ENCODE data around the gene KNL1. TPM values are rescaled to one million over a fixed set of nuclear protein-coding genes. Genes with fewer than 3 reads are reported as not detected.

The KNL1 gene
- total and polyA plus RNA-seq, 2 donors (not counting 1 experiment from before 2014, with no cell fraction given): 3.9 to 5.0 TPM

DNA sequence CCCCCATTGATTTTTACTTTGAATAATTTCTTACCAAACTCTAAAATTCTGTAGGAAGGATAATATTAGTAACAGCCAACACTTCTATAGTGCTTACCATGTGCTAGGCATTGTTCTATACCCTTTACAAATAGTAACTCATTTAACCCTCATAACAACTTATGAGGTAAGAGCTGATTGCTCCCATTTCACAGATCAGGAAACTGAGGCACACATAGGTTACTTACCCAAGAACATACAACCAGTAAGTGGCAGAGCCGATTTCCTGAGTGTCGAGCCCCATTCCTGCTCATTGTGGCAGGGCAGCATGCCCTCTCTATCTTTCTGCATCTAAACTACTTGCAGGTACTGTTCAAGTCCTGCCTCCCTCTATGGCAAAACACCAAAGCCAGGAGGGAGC is 38.2 kb upstream of the KNL1 start:
- H3K36me3 ChIP-seq (ENCODE audit: control insufficient read depth, insufficient read depth, low read length): peaks cover 3% of the 10 kb centered on the region
- no peak overlapping the region for H3K4me2 ChIP-seq (ENCODE audit: extremely low read depth, insufficient read depth, low read length)
- H3K4me1 ChIP-seq (ENCODE audit: control insufficient read depth, extremely low read depth, insufficient read depth, low read length): no peaks in the 10 kb centered on the region
- H3K27me3 ChIP-seq (ENCODE audit: control insufficient read depth, insufficient read depth, low read length): no peaks in the 10 kb centered on the region
- no peak overlapping the region for H3K27ac ChIP-seq (ENCODE audit: insufficient read depth, low read length)
- no peak overlapping the region for H3K9ac ChIP-seq (ENCODE audit: insufficient read depth, low read length)
- H3K79me2 ChIP-seq (ENCODE audit: control insufficient read depth, insufficient read depth, low read length): no peaks in the 10 kb centered on the region
- DNase-seq (ENCODE audit: low read depth in 2 of 2): no peak
- no peak overlapping the region for H2AFZ ChIP-seq (ENCODE audit: low read length)
- no peaks in the 10 kb centered on the region for H3K9me3 ChIP-seq (ENCODE audit: control insufficient read depth, insufficient read depth, low read depth, low read length)
- TF ChIP-seq EZH2 (IDR thresholded peaks at IDR 0.05; ENCODE audit: low read length, missing control alignments) (no peak), CTCF (conservative IDR thresholded peaks at IDR 0.05 in 1 of 2, IDR thresholded peaks at IDR 0.05 in 1 of 2; ENCODE audit: low read depth in 1 of 2, low read length in 2 of 2) (no peak)
- H4K20me1 ChIP-seq (ENCODE audit: control insufficient read depth, extremely low read depth, insufficient read depth, low read length): no peaks in the 10 kb centered on the region
- no peak overlapping the region for H3K4me3 ChIP-seq (replicated peaks in 1 of 4; ENCODE audit: control extremely low read depth in 1 of 4, insufficient read depth in 1 of 4, low read depth in 3 of 4, low read length in 4 of 4)

DNA sequence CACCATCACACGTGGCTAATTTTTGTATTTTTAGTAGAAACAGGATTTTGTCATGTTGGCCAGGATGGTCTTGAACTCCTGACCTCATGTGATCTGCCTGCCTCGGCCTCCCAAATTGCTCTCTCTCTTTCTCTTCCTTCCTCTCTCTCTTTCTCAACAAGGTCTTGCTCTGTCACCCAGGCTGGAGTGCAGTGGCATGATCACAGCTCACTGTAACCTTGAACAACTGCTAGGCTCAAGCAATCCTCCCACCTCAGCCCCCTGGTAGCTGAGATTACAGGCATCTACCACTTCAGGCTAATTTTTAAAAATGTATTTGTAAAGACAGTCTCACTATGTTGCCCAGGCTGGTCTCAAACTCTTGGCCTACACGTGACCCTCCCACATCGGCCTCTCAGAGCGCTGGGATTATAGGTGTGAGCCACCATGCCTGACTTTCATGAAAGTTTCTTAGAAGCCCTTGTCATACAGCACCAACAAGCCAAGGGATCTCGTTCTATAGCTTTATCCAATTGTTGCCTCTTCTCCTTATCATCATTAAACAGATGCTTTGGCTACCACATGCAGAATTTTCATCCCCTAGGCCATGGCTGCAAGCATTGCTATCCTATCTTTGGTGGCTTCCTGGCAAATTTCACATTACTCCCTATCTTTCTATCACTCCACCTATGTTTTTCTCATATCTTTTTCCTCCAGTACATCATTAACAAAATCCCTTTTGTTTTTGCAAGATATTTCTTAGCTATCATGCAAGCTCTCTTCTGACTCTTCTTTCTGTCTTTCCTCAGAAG is 34.9 kb upstream of the KNL1 start:
- H3K79me2 ChIP-seq (ENCODE audit: control insufficient read depth, insufficient read depth, low read length): peaks cover 2% of the 10 kb centered on the region
- H3K27me3 ChIP-seq (ENCODE audit: control insufficient read depth, insufficient read depth, low read length): no peaks in the 10 kb centered on the region
- peaks cover 3% of the 10 kb centered on the region for H3K36me3 ChIP-seq (ENCODE audit: control insufficient read depth, insufficient read depth, low read length)
- H3K4me2 ChIP-seq (ENCODE audit: extremely low read depth, insufficient read depth, low read length): no peak overlapping the region
- no peak overlapping the region for H3K27ac ChIP-seq (ENCODE audit: insufficient read depth, low read length)
- DNase-seq (ENCODE audit: low read depth in 2 of 2): no peak
- no peaks in the 10 kb centered on the region for H3K9me3 ChIP-seq (ENCODE audit: control insufficient read depth, insufficient read depth, low read depth, low read length)
- H2AFZ ChIP-seq (ENCODE audit: low read length): no peak overlapping the region
- H3K4me1 ChIP-seq (ENCODE audit: control insufficient read depth, extremely low read depth, insufficient read depth, low read length): no peaks in the 10 kb centered on the region
- no peaks in the 10 kb centered on the region for H4K20me1 ChIP-seq (ENCODE audit: control insufficient read depth, extremely low read depth, insufficient read depth, low read length)
- no peak overlapping the region for H3K4me3 ChIP-seq (replicated peaks in 1 of 4; ENCODE audit: control extremely low read depth in 1 of 4, insufficient read depth in 1 of 4, low read depth in 3 of 4, low read length in 4 of 4)
- TF ChIP-seq CTCF (conservative IDR thresholded peaks at IDR 0.05 in 1 of 2, IDR thresholded peaks at IDR 0.05 in 1 of 2; ENCODE audit: low read depth in 1 of 2, low read length in 2 of 2) (no peak), EZH2 (IDR thresholded peaks at IDR 0.05; ENCODE audit: low read length, missing control alignments) (no peak)
- H3K9ac ChIP-seq (ENCODE audit: insufficient read depth, low read length): no peak overlapping the region

GRCh38 chr15:40562691-40563090 is 31.4 kb upstream of the KNL1 start:
- Histone ChIP-seq H3K4me3 (replicated peaks in 1 of 4; ENCODE audit: control extremely low read depth in 1 of 4, insufficient read depth in 1 of 4, low read depth in 3 of 4, low read length in 4 of 4) (no peak overlapping the region), H3K27ac (ENCODE audit: insufficient read depth, low read length) (no peak overlapping the region), H4K20me1 (ENCODE audit: control insufficient read depth, extremely low read depth, insufficient read depth, low read length) (no peaks in the 10 kb centered on the region), H3K4me1 (ENCODE audit: control insufficient read depth, extremely low read depth, insufficient read depth, low read length) (no peaks in the 10 kb centered on the region), H2AFZ (ENCODE audit: low read length) (no peak overlapping the region), H3K4me2 (ENCODE audit: extremely low read depth, insufficient read depth, low read length) (no peak overlapping the region), H3K9me3 (ENCODE audit: control insufficient read depth, insufficient read depth, low read depth, low read length) (no peaks in the 10 kb centered on the region), H3K36me3 (ENCODE audit: control insufficient read depth, insufficient read depth, low read length) (no peaks in the 10 kb centered on the region), H3K79me2 (ENCODE audit: control insufficient read depth, insufficient read depth, low read length) (peaks cover 4% of the 10 kb centered on the region), H3K27me3 (ENCODE audit: control insufficient read depth, insufficient read depth, low read length) (no peaks in the 10 kb centered on the region), H3K9ac (ENCODE audit: insufficient read depth, low read length) (no peak overlapping the region)
- DNase-seq (ENCODE audit: low read depth in 2 of 2): peak in 1 of 2 donors; percentile 25
- TF ChIP-seq EZH2 (IDR thresholded peaks at IDR 0.05; ENCODE audit: low read length, missing control alignments) (no peak), CTCF (conservative IDR thresholded peaks at IDR 0.05 in 1 of 2, IDR thresholded peaks at IDR 0.05 in 1 of 2; ENCODE audit: low read depth in 1 of 2, low read length in 2 of 2) (no peak)
